HG02885 (cell line): ENCODE measurements around the gene RPL21.
"Not testable (repeated sequence)": the region's sequence is repeated elsewhere in the genome, so short reads cannot be mapped to it uniquely, and the experiment has no call there.

Source experiments
- ATAC-seq: cut with Tn5 transposase; IDR thresholded peaks from one replicate; pipeline ENCODE4 v1.9.1; 2021; ENCODE audit warnings: mild to moderate bottlenecking; ENCODE audit not compliant: unreplicated experiment, poor library complexity

RPL21 gene

DNA sequence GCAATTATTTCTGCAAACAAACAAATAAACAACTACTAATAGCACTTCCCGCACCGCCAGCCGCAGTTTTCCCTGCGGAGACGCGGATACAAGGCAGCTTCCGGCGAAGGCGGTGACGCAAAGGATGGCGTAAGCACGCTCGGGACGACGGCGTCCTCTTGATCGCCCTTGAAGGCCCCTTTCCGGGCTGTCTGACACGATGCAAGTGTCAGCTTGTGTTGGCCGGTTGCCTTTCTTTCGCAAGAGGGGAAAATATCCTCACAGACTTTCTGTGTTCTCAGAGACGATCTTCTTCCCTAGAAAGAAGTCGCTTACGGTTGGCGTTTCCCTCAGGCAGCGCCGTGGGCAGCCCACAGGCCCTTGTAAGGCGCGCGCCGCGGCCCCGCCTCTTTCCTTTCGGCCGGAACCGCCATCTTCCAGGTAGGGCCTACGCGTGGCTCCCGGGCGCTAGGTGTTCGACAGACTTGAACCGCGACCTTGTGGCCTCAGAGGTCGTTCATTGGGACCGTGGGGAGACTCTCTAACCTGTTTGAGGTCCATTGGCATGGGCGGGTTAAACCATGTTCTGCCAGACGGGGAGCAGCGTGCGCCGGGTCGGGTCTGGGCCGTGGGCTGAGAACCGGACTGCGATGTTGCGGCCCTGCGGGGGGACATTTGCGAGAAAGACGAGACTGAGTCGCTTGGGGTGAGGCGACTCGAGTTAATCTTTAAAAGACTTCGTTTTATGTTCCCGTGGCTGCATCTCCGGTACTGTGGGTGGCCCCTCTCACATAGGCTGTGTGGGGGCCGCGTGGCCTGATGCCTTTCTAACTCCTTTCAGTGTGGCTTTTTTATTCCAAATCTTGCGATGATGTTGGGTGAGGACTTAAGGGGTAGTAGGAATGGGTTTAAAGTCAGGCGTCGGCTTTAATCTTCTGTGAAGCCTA lies at the start of gene RPL21:
RPL21 (plus strand) TSS at position 393 of the 926 bp plus-strand sequence. CDS start 2,219 bp downstream, outside the sequence.
- peak; percentile 94 for ATAC-seq

DNA sequence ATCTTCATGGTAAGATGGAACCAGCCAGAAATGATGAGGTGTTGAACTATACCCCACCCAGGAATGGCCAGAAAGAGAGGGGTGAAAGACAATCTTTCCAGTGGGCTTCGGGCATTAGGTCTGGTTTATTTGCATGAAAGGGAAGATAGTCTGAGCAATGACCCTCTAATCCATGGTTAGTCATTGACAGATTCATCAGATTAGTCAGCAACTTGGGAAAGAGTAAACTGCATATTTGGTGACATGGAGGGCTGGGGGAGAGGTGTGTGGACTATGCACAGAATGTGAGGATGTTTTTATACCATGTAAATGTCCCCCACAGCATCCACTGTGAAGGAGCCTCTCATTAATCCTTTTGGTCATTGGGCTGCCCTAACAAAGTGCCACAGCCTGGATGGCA lies 49.7 kb upstream of the RPL21 start:
- ATAC-seq, result no peak

DNA sequence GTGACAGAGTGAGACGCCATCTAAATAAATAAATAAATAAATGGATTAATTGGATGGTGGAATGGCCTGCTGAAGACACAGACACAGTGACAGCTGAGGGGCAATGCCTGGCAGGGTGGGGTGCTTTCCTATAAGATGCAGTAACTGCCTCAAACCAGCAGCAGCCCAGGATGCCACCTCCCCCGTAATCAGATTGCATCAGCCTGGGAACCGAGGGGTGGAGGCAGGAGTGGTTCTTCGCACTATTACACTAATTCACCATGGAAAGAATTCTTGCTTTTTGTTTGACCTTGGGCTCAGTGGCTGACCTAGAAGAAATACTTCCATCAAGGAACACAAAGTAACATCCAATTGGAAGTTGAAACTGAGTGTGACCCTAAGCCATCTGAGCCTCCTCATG lies 48.2 kb upstream of the RPL21 start:
- no peak for ATAC-seq

GRCh38 chr13:27203854-27204253 lies 47.5 kb upstream of the RPL21 start:
- no peak for ATAC-seq

DNA sequence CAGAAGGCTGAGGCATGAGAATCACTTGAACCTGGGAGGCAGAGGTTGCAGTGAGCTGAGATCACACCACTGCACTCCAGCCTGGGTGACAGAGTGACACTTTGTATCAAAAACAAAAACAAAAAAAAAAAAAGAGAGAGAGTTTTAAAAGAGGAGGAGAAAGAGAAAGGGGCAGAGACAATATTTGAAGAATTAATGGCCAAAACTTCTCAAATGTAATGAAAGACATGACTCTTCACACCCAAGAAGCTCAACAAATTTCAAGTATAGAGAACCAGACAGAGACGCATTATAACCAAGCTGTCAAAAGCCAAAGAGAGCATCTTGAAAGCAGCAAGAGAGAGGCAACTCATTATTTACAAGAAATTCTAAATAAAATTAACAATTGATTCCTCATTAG lies 42.8 kb upstream of the RPL21 start:
- no peak for ATAC-seq

- ATAC-seq, result no peak
Measured at GRCh38 chr13:27211271-27211670, 40.1 kb upstream of the RPL21 start.

- no peak for ATAC-seq
Measured at GRCh38 chr13:27211771-27212364, 39.5 kb upstream of the RPL21 start.

DNA sequence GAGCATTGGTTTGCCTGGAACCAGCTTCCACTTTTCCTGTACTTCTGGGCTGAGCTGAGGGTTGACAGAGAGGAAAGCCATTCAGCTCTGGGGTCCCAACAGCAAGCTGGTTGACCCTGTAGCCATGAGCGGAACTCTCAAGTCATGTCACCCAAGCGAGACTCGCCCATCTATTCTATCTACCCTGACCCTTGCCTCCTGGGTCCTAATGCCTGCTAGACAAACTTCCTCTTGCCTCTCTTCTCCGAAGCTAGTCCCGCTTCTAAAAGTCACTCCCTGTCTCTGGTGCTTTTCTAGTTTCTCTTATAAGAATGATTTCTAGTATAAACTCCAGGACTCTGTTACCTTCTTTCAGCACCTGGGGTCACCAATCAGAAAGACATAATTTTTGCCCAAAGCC lies 38.0 kb upstream of the RPL21 start:
- not testable (repeated sequence) for ATAC-seq

GRCh38 chr13:27217791-27218190 lies 33.6 kb upstream of the RPL21 start:
- ATAC-seq, result not testable (repeated sequence)

GRCh38 chr13:27218861-27219260 lies 32.5 kb upstream of the RPL21 start:
- not testable (repeated sequence) for ATAC-seq

DNA sequence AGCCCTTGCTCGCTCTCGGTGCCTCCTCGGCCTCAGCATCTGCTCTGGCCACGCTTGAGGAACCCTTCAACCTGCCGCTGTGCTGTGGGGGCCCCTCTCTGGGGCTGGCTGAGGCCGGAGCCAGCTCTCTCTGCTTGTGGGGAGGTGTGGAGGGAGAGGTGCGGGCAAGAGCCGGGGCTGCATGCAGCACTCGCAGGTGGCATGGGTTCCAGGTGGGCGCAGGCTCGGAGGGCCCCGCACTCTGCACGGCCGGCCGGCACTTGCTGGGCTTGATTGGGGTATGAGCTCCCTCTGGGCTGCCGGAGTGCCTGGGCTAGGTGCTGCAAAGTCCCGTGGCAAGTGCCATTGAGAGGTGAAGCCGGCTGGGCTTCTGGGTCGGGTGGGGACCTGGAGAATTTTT lies 31.7 kb upstream of the RPL21 start:
- ATAC-seq, result no peak

- ATAC-seq, result peak; percentile 78
Measured at GRCh38 chr13:27222100-27222499, 29.3 kb upstream of the RPL21 start.

DNA sequence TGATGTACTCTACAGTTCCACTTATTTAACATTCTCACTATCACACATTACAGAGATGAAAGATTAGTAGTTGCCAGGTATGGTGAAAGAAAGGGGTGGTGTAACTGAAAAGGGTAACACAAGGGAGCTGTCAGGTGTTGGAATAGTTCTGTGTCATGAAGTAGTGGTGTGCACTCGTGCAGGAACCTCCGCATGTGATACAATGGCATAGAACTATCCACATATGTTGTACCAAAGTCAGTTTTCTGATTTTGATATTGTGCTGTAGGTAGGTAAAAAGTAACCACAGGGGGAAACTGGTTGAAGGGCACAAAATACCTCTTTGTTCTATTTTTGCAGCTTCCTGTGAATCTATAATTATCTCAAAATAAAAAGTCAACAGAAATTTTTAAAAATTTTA lies 24.4 kb upstream of the RPL21 start:
- no peak for ATAC-seq

- no peak for ATAC-seq
Measured at GRCh38 chr13:27228131-27228530, 23.2 kb upstream of the RPL21 start.

- ATAC-seq, result no peak
Measured at GRCh38 chr13:27229642-27230041, 21.7 kb upstream of the RPL21 start.

DNA sequence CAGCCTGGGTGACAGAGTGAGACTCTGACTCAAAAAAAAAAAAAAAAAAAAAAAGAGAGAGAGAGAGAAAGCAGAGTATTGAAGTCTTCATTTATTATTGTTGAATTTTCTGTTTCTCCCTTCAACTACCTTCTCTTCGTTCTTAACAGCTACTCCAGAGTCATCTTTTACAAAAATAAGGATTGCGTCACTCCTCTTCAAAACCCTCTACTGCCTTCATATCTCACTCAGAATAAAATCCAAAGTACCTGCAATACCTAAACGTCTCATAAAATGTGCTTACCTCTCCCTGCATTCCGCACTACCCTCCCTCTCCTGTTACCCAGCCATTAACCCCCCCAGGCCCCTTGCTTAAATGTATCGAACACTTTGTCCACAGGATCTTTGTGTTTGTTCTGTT lies 17.4 kb upstream of the RPL21 start:
- ATAC-seq, result no peak

DNA sequence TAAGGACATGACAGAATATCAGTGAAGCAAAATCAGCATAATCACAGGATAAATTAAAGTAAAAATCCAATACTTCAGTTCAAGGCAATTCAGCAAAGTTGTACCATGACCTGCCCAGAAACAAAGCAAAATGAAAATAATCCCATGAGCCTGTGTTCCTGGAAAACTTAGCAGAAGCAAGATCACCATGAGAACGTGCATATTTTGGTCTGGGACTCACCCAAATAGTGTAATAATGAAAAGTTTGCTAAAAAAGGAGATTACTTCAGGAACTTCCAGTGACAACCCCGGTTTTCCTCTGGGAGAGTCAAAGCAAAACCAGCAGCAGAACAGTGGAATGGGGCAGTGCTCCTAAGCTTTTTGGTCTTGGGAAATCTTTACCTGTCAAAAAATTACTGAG lies 14.9 kb upstream of the RPL21 start:
- ATAC-seq, result no peak

DNA sequence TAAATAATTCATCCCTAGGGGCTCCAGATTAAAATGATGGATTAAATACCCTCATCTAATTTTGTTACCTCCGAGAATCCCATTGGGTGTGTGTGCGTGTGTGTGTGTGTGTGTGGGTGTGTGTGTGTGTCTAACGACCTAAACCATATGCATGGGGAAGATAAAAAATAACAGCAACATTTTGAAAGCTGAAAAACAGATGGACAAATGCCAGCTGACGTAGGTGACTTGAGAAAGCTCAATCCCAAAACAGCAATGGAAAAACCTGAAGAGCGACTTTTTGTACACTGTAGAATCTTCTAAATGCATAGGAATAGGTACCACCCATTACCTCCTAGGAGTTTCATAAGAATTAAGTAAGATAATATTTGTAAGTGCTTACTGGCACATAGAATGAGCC lies 8.7 kb upstream of the RPL21 start:
- no peak for ATAC-seq

DNA sequence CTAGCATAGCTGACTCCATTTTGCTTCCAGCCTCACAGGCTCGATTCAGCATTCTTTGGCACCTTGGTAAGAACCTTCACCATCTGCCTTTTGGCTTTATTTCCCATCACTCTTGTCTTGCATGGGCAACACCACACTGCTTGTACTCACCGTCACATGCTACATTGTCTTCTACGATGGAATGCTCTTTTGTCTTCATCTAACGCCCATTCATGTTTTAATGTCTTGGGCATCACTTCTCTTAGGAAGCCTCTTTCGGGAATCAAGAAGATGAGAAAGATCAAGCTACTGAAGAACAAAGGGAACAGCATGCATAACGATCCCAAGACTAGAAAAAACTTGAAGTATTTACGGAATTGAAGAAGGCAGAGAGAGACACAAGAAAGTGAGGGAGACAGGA lies 5.7 kb upstream of the RPL21 start:
- no peak for ATAC-seq

DNA sequence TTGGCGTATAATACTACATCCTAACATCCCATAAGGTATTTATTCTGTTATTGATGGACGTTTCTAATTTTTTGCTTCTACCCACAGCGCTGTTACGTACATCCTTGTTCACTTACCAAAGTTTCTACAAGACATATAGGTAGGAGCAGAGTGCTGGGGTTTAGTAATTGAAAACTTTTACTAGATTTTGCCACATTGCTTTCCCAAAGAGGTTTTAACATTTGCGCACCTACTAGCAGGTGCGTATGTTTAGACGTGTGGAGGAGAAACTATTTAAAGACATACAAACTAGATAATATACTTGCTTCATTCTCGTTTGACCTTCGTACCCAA lies 559 bp upstream of the RPL21 start:
- ATAC-seq, result no peak

- ATAC-seq, result no peak
Measured at GRCh38 chr13:27252467-27252866, 1.1 kb downstream of the RPL21 start.

DNA sequence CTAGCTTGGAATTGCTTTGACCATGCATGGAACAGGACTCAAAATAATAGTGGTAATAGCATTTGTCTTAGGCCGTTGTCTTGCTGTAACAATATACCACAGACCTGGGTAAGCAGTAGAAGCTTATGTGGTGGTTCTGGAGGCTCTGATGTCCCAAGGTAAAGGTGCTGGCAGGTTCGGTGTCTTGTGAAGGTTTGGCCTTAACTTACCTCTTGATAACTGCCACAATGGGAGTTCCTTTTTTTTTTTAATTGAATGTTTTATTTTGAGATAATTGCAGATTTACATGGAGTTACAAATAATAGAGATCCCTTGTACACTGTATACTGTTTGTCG lies 5.8 kb downstream of the RPL21 start:
- no peak for ATAC-seq
